Astrocyte (in vitro differentiated cells and primary cell): ENCODE results near the gene LYPD4.

Experiments
- CTCF ChIP-seq: IDR thresholded peaks from 2 replicates; pipeline ENCODE4 v1.5.1; 2011; ENCODE audit warnings: low read depth, mild to moderate bottlenecking, inconsistent platforms, low read length, moderate library complexity; ENCODE audit not compliant: insufficient read depth
- EZH2 ChIP-seq: IDR thresholded peaks from 2 replicates; pipeline ENCODE4 v1.6.1; 2012; ENCODE audit warnings: mild to moderate bottlenecking, low read length, inconsistent platforms; ENCODE audit not compliant: insufficient read depth

GRCh38 chr19:41816761-41817160 lies 27.7 kb downstream of the LYPD4 start:
- TF ChIP-seq CTCF, result no peak
- no peak for TF ChIP-seq EZH2
